T-cell (primary cell): ENCODE measurements around the gene TRAF5. TPM values are rescaled to one million over a fixed set of nuclear protein-coding genes. Genes with fewer than 3 reads are reported as not detected.

Experiments
- ATAC-seq, 4 experiments: fragments of 200-7000 bp in 3 of 4; fragments of 150-1000 bp in 1 of 4; cut with Tn5 transposase; replicated peaks in 1 of 4; 1 replicate in 3 of 4; 2 replicates in 1 of 4; pipeline ENCODE4 v1.10.0; 2021; ENCODE audit warnings: moderate library complexity in 3 of 4, mild to moderate bottlenecking in 2 of 4, moderate number of reproducible peaks in 1 of 4
- CTCF ChIA-PET, 2 donors: fragments of 300-600 bp; sonication (Branson Sonifier 250); formaldehyde crosslinking; loops; one replicate each; lab custom pipeline; 2022; ENCODE audit warnings: antibody characterized with exemption in 2 of 2; lab: Charles Lee
- POLR2A ChIA-PET, 2 donors: fragments of 300-600 bp; sonication (Branson Sonifier 250); formaldehyde crosslinking; loops; one replicate each; lab custom pipeline; 2022; ENCODE audit warnings: antibody characterized with exemption in 2 of 2; lab: Charles Lee
- DNase-seq, 35 experiments: peaks; one replicate each; pipeline versions ENCODE4 v3.0.0 to v3.0.0-alpha.2; 2013 to 2023
- H3K27ac ChIP-seq: one replicate; pipeline ENCODE4 v1.5.1; 2013; ENCODE audit warnings: low read length
- H3K27me3 ChIP-seq, 2 experiments: replicated peaks in 1 of 2; 1 replicate in 1 of 2; 2 replicates in 1 of 2; pipeline versions ENCODE4 v1.6.1 to v1.7.0; 2013; ENCODE audit warnings: low read length in 1 of 2, mixed read lengths in 1 of 2; ENCODE audit not compliant: control insufficient read depth in 2 of 2, insufficient read depth in 2 of 2; ENCODE audit errors: extremely low read depth in 1 of 2
- H3K36me3 ChIP-seq, 2 donors: 1 replicate in 1 of 2; 2 replicates in 1 of 2; pipeline versions ENCODE4 v1.6.1 to v1.7.0; 2013; ENCODE audit warnings: low read length in 1 of 2; ENCODE audit not compliant: control insufficient read depth in 2 of 2, insufficient read depth in 1 of 2; ENCODE audit errors: extremely low read depth in 1 of 2
- H3K4me1 ChIP-seq, 2 experiments: 1 replicate in 1 of 2; 2 replicates in 1 of 2; pipeline versions ENCODE4 v1.6.1 to v1.7.0; 2013; ENCODE audit warnings: low read length in 2 of 2, mixed read lengths in 1 of 2; ENCODE audit not compliant: insufficient read depth in 2 of 2, control insufficient read depth in 1 of 2; ENCODE audit errors: extremely low read depth in 1 of 2
- H3K4me3 ChIP-seq, 2 donors: 1 replicate in 1 of 2; 2 replicates in 1 of 2; pipeline versions ENCODE4 v1.5.1 to v1.7.0; 2013; ENCODE audit warnings: mild to moderate bottlenecking in 2 of 2, low read length in 1 of 2, moderate library complexity in 1 of 2; ENCODE audit not compliant: control insufficient read depth in 1 of 2; ENCODE audit errors: extremely low read depth in 1 of 2
- H3K9me3 ChIP-seq: 2 replicates; pipeline ENCODE4 v1.7.0; 2013
- H3K27ac Mint-ChIP-seq, 2 donors: one replicate each; pipeline ENCODE4 v1.8.0; 2020 to 2021; ENCODE audit warnings: mild to moderate bottlenecking in 2 of 2, mixed read lengths in 2 of 2
- H3K27me3 Mint-ChIP-seq, 2 donors: one replicate each; pipeline ENCODE4 v1.8.0; 2021 to 2022; ENCODE audit warnings: mixed read lengths in 2 of 2
- H3K36me3 Mint-ChIP-seq: one replicate; pipeline ENCODE4 v1.8.0; 2021; ENCODE audit warnings: mixed read lengths
- H3K4me1 Mint-ChIP-seq, 3 donors: one replicate each; pipeline ENCODE4 v1.8.0; 2020 to 2022; ENCODE audit warnings: mixed read lengths in 3 of 3, mild to moderate bottlenecking in 1 of 3
- H3K4me3 Mint-ChIP-seq, 3 donors: one replicate each; pipeline ENCODE4 v1.8.0; 2020 to 2022; ENCODE audit warnings: mild to moderate bottlenecking in 3 of 3, mixed read lengths in 3 of 3, moderate library complexity in 3 of 3
- H3K9me3 Mint-ChIP-seq, 3 donors: one replicate each; pipeline ENCODE4 v1.8.0; 2020 to 2022; ENCODE audit warnings: mixed read lengths in 3 of 3
- WGBS: methylation state at CpG from one replicate; pipeline ENCODE4 v1.1.5; 2013; ENCODE audit warnings: missing lambda C conversion rate; ENCODE audit not compliant: insufficient coverage; 5-methylcytosine and 5-hydroxymethylcytosine counted together
- total RNA-seq, 35 experiments: library from RNA in 6 of 35; stranded (reverse) in 6 of 35; fragments of 120-200 nt in 1 of 35; gene quantifications; one replicate each; pipeline versions ENCODE4 v1.2.1 to v1.2.4 and lab custom pipeline; 2013 to 2026

Gene TRAF5
- total RNA-seq, 5 donors from 2014 or later (not counting 1 experiment from before 2014, with no cell fraction given), result 49.5 to 64.5 (median 57.2) TPM

DNA sequence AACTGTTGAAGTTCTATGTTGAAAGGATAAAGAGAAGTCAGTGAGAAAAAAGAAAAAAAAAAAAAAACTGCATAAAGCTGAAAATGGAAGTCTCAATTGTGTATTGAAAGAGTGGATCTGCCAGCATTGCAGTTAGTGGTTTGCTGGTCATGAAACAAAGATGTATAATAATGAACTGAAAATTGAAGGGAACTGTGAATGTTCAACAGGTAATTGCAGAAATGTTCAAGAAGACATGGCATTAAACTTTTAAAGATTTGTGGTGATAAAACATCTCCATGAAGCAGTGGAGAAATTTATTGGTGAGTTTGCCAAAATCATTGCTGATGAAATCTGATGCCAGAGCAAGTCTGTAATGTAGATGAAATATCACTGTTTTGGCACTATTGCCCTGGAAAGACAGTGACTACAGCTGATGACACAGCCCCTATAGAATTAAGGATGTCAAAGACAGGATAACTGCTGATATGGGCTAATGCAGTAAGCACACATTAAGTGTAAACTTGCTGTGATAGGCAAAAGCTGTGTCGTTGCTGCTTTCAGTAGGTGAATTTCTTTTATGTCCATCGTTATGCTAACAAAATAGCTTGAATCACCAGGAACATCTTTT, 94.3 kb downstream of the TRAF5 start:
- peak overlapping the region in 1 of 2 donors; percentile 9 for H3K27ac Mint-ChIP-seq
- no peaks in the 10 kb centered on the region for H3K36me3 Mint-ChIP-seq
- no peaks in the 10 kb centered on the region for H3K9me3 Mint-ChIP-seq
- H3K27me3 Mint-ChIP-seq, result peaks cover 0 to 2% of the 10 kb centered on the region in 2 donors
- H3K4me1 Mint-ChIP-seq, result peaks cover 12 to 20% (median 18%) of the 10 kb centered on the region in 3 donors
- Histone ChIP-seq H3K9me3 (no peaks in the 10 kb centered on the region), H3K4me3 (no peak overlapping the region), H3K27me3 (no peaks in the 10 kb centered on the region), H3K27ac (no peak overlapping the region), H3K4me1 (no peaks in the 10 kb centered on the region), H3K36me3 (no peaks in the 10 kb centered on the region)
- no peak for ATAC-seq
- WGBS, result 92% methylated on average over 2 of the region's 2 CpGs
- ChIA-PET CTCF (interaction anchor here in 1 of 2 donors (0.6 kb wide), 1 partner anchor 126 kb away, joined by 5 read pairs; no protein-coding TSS in a partner anchor), POLR2A (no interaction called here)
- H3K4me3 Mint-ChIP-seq, result no peak overlapping the region
- DNase-seq, result no peak

DNA sequence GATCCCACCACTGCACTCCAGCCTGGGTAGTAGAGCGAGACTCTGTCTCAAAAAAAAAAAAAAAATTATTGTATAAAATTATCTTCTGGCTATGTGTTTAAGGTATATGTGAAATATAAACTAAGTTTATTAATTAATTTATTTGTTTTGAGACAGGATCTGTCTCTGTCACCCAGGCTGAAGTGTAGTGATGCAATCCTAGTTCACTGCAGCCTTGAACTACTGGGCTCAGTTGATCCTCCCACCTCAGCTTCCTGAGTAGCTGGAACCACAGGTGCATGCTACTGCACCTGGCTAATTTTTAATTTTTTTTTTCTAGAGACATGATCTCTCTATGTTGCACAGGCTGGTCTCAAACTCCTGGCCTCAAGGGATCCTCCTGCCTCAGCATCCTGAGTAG, 97.4 kb downstream of the TRAF5 start:
- DNase-seq (no peak), ATAC-seq (no peak)
- H3K36me3 ChIP-seq, result no peaks in the 10 kb centered on the region
- no peaks in the 10 kb centered on the region for H3K27me3 Mint-ChIP-seq
- WGBS, result no CpG with 5 or more reads among the region's 1 CpG
- no peak overlapping the region for H3K27ac Mint-ChIP-seq
- H3K9me3 ChIP-seq, result no peaks in the 10 kb centered on the region
- H3K27ac ChIP-seq, result no peak overlapping the region
- peaks cover 0 to 8% (median 6%) of the 10 kb centered on the region in 3 donors for H3K4me1 Mint-ChIP-seq
- H3K9me3 Mint-ChIP-seq, result no peaks in the 10 kb centered on the region
- no peaks in the 10 kb centered on the region for H3K27me3 ChIP-seq
- no peak overlapping the region for H3K4me3 Mint-ChIP-seq
- H3K4me3 ChIP-seq, result no peak overlapping the region
- no peaks in the 10 kb centered on the region for H3K4me1 ChIP-seq
- ChIA-PET POLR2A (no interaction called here), CTCF (no interaction called here)
- H3K36me3 Mint-ChIP-seq, result no peaks in the 10 kb centered on the region

Other genes starting within 250 kb of the TRAF5 start
- gene KCNH1, start 192.7 kb upstream of the TRAF5 start, total RNA-seq, result not detected
- gene RCOR3, start 67.5 kb upstream of the TRAF5 start, total RNA-seq, result 10 to 100 TPM; 58.2 to 72.4 (median 62.2) TPM
- not detected for gene RD3, start 165.3 kb downstream of the TRAF5 start, total RNA-seq